ENCODE measurements around the gene TMOD3.
"Not testable (repeated sequence)": the region's sequence is repeated elsewhere in the genome, so short reads cannot be mapped to it uniquely, and the experiment has no call there.

TMOD3 gene

GRCh38 chr15:51829376-51830275, at the start of gene TMOD3:
TMOD3 (plus strand) TSS chr15:51829653; CDS start chr15:51862885, 33,232 bp downstream.
- peak; percentile 93 to 94 for DNase-seq

DNA sequence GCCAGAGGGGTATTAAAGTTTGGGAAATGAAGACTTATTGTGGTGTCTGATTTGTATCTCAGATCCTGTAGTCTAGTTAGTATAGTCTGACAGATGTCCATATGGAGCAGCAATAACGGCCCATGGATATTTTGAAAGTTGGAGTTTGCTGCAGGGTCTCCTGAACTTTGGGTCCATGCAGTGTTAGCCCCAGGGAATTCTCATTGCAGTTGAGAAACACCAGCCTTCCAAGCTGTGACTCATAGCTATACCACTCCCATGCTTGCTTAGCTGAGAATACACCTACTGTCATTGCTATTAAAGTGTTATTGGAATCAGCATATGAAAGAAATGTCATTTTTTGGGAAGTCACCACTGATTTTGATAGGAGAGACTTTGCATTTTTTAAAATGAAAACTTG, 48.8 kb upstream of the TMOD3 start:
- DNase-seq, result no peak

GRCh38 chr15:51781506-51781905, 47.9 kb upstream of the TMOD3 start:
- no peak for DNase-seq

DNA sequence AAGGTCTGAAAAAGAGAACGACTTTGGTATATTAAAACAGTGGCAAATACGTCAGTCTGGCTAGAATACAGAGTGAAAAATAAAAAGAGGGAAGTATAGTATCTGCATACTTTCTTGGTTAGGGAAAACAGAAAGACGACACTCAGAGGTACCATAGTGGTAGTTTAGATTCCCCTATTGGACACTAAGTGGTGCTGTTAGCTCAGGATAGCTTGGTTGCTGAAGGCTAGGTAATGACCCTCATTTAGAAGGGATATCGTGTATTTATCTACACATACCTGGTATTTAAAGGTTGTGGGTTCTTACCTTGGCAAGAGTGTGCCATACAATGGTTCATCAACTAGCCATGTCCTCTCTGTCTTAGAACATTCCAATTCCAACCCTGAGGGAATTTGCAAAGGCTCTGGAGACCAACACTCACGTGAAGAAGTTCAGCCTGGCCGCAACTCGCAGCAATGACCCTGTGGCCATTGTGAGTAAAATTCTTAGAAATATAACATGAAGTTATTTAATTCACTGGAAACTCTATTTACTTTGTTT, 47.0 kb upstream of the TMOD3 start:
- no peak for DNase-seq

DNA sequence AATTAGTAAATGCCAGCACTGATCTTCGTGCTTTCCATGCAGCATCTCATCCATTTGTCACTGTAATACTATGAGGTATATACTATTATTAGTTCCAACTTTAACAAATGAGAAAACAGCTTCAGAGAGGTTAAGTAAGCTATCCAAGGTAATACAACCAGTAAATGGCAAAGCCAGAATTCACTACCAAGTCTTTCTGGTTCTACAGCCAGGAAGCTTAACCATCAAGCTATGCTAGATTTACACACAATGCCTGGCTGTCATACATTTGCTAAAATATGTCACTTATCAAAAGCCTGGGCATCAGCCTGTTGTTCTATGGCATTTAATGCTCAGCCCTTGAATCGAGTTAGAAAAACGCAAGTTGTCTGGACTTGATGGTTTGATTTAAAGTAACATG, 45.5 kb upstream of the TMOD3 start:
- DNase-seq, result no peak

- DNase-seq, result not testable (repeated sequence)
Observed at GRCh38 chr15:51787130-51787529, 42.3 kb upstream of the TMOD3 start.

DNA sequence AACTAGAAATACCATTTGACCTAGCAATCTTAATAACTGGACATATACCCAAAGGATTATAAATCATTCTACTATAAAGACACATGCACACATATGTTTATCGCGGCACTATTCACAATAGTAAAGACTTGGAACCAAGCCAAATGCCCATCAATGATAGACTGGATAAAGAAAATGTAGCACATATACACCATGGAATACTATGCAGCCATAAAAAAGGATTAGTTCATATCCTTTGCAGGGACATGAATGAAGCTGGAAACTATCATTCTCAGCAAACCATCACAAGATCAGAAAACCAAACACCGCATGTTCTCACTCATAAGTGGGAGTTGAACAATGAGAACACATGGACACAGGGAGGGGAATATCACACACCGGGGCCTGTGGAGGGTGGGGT, 37.0 kb upstream of the TMOD3 start:
- DNase-seq, result not testable (repeated sequence)

DNA sequence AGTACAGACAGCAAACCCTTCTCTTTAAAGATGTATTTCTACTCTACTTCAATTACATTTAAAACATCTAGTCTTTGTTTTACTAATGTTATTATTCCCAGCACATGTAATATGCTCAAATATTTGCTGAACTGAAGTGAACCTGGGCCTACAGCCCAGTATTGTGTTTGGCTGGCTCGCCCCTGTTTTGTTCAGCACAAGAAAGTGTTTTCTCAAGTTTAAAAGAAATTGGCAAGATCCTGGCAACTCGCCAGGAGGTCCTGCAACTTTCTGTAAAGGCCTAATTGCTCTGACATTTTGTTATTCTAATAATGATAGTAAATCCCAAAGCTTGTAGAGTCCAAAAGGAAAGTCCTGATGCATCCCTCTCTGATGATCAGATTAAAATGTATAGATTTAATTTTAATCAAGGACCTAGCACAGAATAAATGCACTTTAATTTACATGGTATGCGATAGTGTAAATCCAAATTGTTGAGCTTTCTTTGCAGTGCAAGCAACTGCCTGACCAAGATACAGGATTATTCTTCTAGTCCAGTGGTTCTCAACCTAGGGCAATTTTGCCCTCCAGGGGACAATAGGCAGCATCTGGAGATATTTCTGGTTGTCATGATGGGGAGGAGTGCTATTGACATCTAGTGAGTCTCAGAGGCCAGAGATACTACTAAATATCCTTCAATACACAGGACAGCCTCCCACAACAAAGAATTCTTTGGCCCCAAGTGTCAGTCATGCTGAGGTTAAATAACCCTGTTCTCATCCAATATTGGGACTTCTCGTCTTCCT, 35.7 kb upstream of the TMOD3 start:
- DNase-seq, result no peak

- DNase-seq, result no peak
Observed at GRCh38 chr15:51796847-51797401, 32.5 kb upstream of the TMOD3 start.

- no peak for DNase-seq
Observed at GRCh38 chr15:51798281-51798680, 31.2 kb upstream of the TMOD3 start.

DNA sequence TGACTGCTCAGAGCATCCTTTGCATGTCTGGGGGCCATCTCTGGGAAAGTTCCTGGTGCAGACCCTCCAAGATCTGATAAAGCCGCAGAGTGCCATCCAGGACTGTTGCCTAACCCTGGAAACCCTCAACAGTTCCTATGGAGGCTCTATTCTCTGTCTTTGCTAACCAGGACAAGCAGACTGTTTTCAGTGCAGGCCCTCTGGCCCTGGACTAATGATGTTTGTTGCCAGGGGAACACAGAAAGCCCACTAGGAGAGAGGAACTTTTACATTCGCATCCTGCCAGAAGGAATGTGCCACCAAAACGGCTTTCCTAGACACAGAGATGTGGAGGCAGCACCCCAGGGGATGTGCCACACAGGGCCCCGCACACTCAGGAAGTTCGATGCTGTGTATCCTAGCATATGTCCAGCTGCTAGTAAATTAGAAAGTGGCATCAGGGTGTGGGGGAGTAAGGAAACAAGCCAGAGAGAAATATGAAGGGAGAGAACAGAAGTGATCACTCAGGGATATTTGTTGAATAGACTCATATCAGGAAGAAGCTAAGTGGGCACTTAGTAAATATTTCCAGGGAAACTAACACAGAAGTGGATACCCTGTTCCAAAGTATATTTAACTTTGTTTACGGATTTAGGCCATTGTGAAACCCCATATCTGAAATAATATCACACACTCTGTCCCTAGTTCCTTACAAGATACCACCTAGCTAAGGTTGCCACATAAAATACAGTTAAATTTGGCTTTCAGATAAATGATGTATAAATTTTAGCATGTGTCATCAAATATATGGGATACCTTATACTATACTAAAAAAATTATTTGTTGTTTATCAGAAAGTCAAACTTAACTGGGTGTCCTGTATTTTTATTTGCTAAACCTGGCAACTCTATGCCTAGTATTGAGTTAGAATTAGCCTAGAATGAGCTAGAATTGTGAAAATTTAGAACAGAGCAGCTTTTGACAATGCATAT, 29.9 kb upstream of the TMOD3 start:
- DNase-seq, result no peak

DNA sequence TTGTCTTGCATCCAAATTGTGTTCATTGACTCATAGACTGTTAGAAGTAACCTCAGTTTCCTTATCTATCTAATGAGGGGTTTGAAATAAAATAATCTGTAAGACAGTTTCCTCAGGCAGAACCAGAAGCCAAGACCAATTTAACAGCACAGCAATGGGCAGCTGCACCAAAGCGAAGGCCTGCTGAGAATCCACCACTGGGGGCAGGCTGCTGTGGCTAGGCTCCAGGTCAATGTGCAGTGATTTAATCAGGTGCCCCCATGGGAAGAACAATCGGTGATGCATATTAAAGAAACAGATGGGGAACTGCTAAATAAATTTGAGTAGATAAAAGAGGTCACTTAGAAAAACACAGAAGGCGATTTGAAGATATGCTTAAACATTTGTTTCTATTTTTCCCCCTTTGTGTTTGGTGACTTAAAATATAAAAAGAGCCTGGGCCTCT, 28.0 kb upstream of the TMOD3 start:
- no peak for DNase-seq

DNA sequence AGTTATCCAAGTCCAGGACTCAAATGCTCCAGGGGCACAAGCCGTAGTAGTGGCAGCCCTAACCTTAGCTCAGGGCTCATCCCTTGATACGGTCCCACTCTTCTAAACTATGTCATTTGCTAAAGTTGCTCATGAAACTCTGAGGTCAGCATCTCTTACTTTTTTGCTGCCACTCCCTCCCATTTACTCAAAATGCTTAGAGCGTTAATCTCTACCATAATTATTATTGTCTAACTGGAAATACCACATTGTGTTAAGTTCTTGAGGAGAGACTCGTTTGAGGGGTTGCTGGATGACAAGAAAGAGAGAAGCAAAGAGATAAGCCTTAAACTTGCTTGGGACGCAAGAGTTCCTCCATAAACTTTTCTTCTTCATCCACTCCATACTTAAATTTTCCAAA, 26.9 kb upstream of the TMOD3 start:
- DNase-seq, result no peak

DNA sequence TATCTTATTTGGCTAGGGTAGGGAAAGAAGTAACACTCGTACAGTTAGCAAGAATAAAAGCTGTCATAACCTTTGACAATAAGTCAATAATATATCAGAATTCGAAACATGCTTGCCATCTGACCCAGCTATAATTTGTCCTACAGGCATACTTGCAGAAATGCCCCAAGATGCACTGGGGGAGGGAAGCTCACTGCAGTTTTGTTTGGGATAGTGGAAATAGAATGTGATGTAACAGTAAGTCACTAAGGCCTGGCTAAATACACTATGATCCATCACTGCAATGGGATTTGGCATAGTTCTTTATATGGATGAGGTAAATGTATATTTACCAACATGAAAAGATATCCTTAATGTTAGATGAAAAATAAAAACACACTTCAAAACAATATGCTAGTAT, 25.5 kb upstream of the TMOD3 start:
- no peak for DNase-seq

DNA sequence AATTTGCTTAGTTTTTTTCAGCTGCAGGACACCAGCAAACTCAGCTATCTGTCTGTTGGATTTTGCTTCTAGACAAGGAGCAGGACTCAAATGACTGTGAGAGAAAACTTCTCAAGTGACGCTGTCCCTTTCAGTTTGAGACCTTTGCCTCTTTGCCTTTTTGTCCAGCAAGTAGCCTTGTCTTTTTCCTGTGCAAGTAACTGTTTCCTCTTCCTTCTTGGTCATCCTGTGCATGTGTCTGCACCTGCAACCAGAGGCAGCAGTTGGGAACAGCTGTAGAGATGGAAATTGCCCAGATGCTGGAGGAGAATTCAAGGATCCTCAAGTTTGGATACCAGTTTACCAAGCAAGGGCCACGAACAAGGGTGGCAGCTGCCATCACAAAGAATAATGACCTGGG, 23.3 kb upstream of the TMOD3 start:
- no peak for DNase-seq

- no peak for DNase-seq
Observed at GRCh38 chr15:51809457-51809856, 20.0 kb upstream of the TMOD3 start.

GRCh38 chr15:51812598-51812997, 16.9 kb upstream of the TMOD3 start:
- DNase-seq, result no peak

GRCh38 chr15:51814606-51815005, 14.8 kb upstream of the TMOD3 start:
- DNase-seq, result no peak

- no peak for DNase-seq
Observed at GRCh38 chr15:51816611-51817010, 12.8 kb upstream of the TMOD3 start.

- DNase-seq, result no peak
Observed at GRCh38 chr15:51818150-51818549, 11.3 kb upstream of the TMOD3 start.

GRCh38 chr15:51825698-51826097, 3.8 kb upstream of the TMOD3 start:
- DNase-seq, result no peak

Measured in stimulated activated CD4-positive, alpha-beta T cell treated with anti-CD3 and anti-CD28 coated beads, Interleukin-2, amount 100 ng/mL, for 24 hours (primary cell).